ENCODE measurements around the gene PKD2.

Gene PKD2

DNA sequence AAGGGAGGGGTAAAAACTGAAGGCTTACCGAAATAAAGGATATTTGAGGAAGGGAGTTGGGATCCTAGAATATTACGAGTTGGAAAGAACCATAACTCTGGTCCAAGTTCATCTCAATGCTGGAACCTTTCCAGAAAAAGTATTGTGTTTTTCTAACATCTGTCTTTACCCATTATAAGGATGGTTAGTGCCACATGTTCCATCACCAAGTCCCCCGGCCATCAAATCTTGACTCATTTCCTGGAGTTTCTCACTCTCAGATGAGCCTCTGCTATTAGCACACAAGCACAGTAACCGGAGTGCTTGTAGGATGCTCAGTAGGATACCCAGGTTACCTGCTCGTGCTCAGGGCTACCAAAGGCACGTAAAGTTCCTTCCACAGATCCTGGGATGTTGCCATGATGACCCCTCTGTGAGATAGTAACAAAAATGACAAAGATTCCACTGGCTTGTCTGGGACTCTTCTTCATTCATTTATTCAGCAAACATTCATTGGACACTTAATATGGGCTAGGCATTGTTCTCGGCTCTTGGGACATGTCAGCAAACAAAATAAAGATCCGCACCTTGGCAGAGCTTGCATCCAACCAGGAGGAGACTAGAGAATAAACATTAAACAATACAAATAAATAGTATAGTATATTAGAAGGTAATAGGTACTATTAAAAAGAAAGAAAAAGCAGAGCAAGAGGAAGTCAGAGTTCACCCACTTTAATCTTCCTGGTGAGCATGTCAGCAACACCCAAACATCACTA, 36.3 kb downstream of the PKD2 start:
- Histone ChIP-seq H3K4me1 (no peaks in the 10 kb centered on the region), H3K4me3 (ENCODE audit: low read depth, low read length) (no peak overlapping the region), H3K36me3 (peaks cover 38% of the 10 kb centered on the region), H3K9me3 (no peaks in the 10 kb centered on the region), H3K27me3 (no peaks in the 10 kb centered on the region)
- DNase-seq = no peak
- TF ChIP-seq, protein P1, sequence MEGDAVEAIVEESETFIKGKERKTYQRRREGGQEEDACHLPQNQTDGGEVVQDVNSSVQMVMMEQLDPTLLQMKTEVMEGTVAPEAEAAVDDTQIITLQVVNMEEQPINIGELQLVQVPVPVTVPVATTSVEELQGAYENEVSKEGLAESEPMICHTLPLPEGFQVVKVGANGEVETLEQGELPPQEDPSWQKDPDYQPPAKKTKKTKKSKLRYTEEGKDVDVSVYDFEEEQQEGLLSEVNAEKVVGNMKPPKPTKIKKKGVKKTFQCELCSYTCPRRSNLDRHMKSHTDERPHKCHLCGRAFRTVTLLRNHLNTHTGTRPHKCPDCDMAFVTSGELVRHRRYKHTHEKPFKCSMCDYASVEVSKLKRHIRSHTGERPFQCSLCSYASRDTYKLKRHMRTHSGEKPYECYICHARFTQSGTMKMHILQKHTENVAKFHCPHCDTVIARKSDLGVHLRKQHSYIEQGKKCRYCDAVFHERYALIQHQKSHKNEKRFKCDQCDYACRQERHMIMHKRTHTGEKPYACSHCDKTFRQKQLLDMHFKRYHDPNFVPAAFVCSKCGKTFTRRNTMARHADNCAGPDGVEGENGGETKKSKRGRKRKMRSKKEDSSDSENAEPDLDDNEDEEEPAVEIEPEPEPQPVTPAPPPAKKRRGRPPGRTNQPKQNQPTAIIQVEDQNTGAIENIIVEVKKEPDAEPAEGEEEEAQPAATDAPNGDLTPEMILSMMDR (IDR thresholded peaks at IDR 0.05; ENCODE audit: low read depth, low read length) = no peak

DNA sequence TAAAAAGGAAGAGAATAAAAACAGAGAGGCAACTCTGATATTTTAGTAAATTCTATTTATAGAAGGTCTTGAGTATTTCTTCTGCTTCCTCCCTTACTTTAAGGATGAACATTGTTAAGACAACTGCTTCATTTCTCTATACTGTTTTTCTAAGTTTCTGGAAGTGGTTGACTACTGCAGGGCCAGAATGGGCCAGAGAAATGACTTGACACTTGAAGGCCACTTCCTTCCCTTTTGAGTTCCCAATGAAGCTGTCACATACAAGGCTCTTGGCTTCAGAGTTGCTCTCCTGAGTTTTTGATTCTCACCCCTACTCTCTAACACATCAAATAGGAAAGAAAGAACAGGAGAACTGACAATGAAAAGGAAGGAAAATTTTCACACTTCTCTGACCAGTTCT, 37.6 kb downstream of the PKD2 start:
- H3K9me3 ChIP-seq = no peaks in the 10 kb centered on the region
- no peak overlapping the region for H3K4me3 ChIP-seq (ENCODE audit: low read depth, low read length)
- H3K36me3 ChIP-seq = peaks cover 33% of the 10 kb centered on the region
- no peak for DNase-seq
- TF ChIP-seq, protein P1 (IDR thresholded peaks at IDR 0.05; ENCODE audit: low read depth, low read length) = no peak
- no peaks in the 10 kb centered on the region for H3K4me1 ChIP-seq
- H3K27me3 ChIP-seq = no peaks in the 10 kb centered on the region

DNA sequence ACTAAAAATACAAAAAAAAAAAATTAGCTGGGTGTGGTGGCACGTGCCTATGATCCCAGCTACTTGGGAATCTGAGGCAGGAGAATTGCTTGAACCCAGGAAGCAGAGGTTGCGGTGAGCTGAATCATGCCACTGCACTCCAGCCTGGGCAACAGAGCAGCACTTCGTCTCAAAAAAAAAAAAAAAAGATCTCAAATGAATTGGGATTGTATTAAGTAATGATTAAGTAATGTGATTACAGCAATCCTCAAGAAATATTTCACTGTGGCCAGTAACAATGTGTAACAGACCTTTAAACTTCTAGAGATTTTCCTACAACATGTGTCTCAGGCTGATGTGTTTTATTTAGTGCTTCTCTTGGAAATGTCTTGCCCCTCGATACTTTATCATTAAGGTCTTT, 46.8 kb downstream of the PKD2 start:
- TF ChIP-seq, protein P1 (IDR thresholded peaks at IDR 0.05; ENCODE audit: low read depth, low read length) = no peak
- Histone ChIP-seq H3K9me3 (no peaks in the 10 kb centered on the region), H3K27me3 (no peaks in the 10 kb centered on the region), H3K4me3 (ENCODE audit: low read depth, low read length) (no peak overlapping the region), H3K36me3 (peaks cover 5% of the 10 kb centered on the region), H3K4me1 (no peaks in the 10 kb centered on the region)
- no peak for DNase-seq

DNA sequence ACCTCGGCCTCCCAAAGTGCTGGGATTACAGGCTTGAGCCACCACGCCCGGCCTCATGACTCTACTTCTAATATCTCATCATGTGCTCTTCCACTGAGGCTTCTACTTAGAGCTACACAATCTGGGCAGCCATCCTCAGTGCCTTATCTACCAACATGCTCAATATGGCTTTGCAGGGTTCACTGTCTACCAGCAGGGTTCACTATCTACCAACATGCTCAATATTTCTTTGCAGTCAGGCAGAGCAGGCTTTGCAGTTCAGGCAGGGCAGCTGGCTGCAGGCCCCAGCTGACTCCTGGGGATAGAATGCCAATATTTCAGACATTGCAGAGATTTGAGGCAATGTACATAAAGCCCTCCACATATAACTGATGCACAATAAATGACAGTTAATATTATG, 47.5 kb downstream of the PKD2 start:
- H3K36me3 ChIP-seq = peaks cover 5% of the 10 kb centered on the region
- TF ChIP-seq, protein P1 (IDR thresholded peaks at IDR 0.05; ENCODE audit: low read depth, low read length) = peak; percentile 69
- no peaks in the 10 kb centered on the region for H3K9me3 ChIP-seq
- no peaks in the 10 kb centered on the region for H3K4me1 ChIP-seq
- no peaks in the 10 kb centered on the region for H3K27me3 ChIP-seq
- no peak overlapping the region for H3K4me3 ChIP-seq (ENCODE audit: low read depth, low read length)
- peak; percentile 34 for DNase-seq

DNA sequence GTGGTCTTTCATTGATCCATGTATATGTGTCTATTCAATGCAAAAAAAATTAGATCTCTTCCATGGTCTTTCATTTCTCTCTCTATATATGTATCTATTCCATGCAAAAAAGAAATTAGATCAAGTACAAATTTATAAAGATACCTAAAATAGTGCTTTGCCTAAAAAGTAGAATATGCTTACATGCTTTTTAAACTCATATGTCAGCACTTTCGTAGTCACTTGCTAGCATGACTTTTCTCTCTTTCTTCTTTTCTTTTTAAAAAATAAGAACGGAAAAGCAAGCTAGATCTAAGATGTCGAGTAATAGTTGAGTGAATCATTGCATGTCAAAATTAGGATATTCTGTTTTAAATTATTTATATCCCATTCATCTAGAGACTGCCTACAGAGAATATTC, 50.9 kb downstream of the PKD2 start:
- no peak overlapping the region for H3K4me3 ChIP-seq (ENCODE audit: low read depth, low read length)
- H3K27me3 ChIP-seq = no peaks in the 10 kb centered on the region
- H3K36me3 ChIP-seq = peaks cover 5% of the 10 kb centered on the region
- H3K4me1 ChIP-seq = no peaks in the 10 kb centered on the region
- TF ChIP-seq, protein P1 (IDR thresholded peaks at IDR 0.05; ENCODE audit: low read depth, low read length) = no peak
- no peak for DNase-seq
- H3K9me3 ChIP-seq = no peaks in the 10 kb centered on the region

DNA sequence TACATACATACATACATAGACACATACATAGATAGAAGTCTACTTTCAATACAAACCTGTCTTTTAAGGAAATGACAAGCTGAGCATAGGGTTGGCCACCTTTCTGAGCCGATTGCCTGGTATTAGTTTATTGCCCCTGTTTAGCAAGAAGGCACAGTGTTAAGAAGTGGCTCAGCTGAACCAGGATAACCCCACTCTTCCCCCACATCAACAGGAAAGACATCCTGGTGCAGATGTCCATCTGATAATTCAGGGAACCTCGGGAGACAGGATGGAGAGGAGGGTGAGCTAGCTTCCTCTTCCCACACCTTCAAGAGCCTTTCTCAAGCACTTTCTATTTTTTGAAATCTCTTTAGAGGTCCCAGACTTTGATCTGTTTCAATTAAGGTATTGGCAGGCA, 52.3 kb downstream of the PKD2 start:
- H3K4me3 ChIP-seq (ENCODE audit: low read depth, low read length) = no peak overlapping the region
- peaks cover 5% of the 10 kb centered on the region for H3K36me3 ChIP-seq
- no peaks in the 10 kb centered on the region for H3K4me1 ChIP-seq
- DNase-seq = no peak
- no peaks in the 10 kb centered on the region for H3K27me3 ChIP-seq
- TF ChIP-seq, protein P1 (IDR thresholded peaks at IDR 0.05; ENCODE audit: low read depth, low read length) = no peak
- H3K9me3 ChIP-seq = no peaks in the 10 kb centered on the region
